GM23338 (cell line): ENCODE data around the gene STT3B. TPM values are rescaled to one million over a fixed set of nuclear protein-coding genes. Genes with fewer than 3 reads are reported as not detected.

Source experiments
- CREB1 ChIP-seq: fragments of 250-450 bp; sonication (Bioruptor Pico); IDR thresholded peaks from 2 replicates; pipeline ENCODE4 v1.5.0; 2020; ENCODE audit warnings: low read depth, mild to moderate bottlenecking, moderate library complexity
- EZH2phosphoT487 ChIP-seq: fragments of 200-600 bp; sonication (generic); IDR thresholded peaks from one replicate; pipeline ENCODE4 v1.8.1; 2018; ENCODE audit warnings: antibody characterized with exemption; ENCODE audit not compliant: unreplicated experiment
- NANOG ChIP-seq: IDR thresholded peaks from 2 replicates; pipeline ENCODE4 v1.6.1; 2016; ENCODE audit warnings: antibody characterized with exemption, borderline replicate concordance
- STAT1 ChIP-seq: IDR thresholded peaks from one replicate; pipeline ENCODE4 v1.6.1; 2016; ENCODE audit warnings: antibody characterized with exemption; ENCODE audit not compliant: unreplicated experiment
- ZNF331 ChIP-seq: fragments of 250-450 bp; sonication (Bioruptor Pico); IDR thresholded peaks from 2 replicates; pipeline ENCODE4 v1.5.0; 2020; ENCODE audit warnings: low read depth, mild to moderate bottlenecking, moderate library complexity
- polyA plus RNA-seq: library from polyadenylated mRNA; unstranded; fragments of >200 nt; fragmentation: Nextera tagmentation; extraction: Ambion mirVana; gene quantifications from 2 replicates; pipeline ENCODE4 v1.2.1, GENCODE V29; 2016
- total RNA-seq: library from RNA; depleted of rRNA; stranded (reverse); fragments of >200 nt; shearing (Covaris generic); gene quantifications from 2 replicates; pipeline ENCODE4 v1.2.3, GENCODE V29; 2014

Gene STT3B
- total and polyA plus RNA-seq, 2 experiments from 2014 or later, result 44.1 to 167 TPM

DNA sequence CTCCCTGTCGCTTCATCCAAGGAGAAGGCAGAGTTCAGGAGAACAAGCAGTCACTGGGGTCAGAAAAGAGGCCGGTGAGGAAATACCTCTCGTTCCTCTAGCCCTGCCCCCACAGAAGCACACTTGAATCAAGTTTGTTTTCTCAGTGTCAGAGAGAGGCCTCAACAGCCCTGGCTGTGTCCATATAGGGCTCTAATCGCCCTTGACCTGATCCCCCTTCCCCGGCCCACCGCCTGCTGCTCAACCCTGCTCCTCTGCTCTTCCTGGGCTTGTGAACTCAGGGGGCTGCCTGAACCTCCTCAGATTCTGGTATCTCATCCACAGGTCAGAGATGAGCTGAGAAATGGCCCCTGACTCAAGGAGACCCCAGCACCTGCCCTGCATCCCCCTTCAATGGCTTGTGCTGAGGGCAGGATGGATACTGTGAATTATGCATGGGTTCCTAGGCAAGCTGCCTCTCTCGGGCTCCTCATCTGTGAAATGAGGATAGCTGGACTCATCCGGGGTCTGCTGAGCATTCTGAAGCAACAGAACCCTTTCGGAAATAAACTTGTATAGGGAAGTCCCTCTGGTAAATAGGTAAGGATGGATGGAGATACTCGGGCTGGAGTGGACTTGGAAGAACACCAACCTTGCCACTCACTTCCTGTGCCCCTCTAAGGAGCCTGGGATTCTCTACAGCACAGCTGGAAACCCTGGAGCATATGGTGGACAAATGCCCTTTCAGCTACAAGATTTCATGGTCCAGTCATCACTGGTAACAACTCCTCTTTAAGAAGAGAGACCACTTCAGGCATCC, 147.5 kb downstream of the STT3B start (continued):
- TF ChIP-seq ZNF331 (CRISPR knock-in tag) (no peak), STAT1 (no peak), EZH2phosphoT487 (no peak), CREB1 (CRISPR knock-in tag) (no peak), NANOG (no peak)
